ENCODE data around the gene PRKACA.
A peak's percentile ranks its signal among the peaks of the same experiment; 100 is the strongest.
"Not testable (repeated sequence)": the region's sequence is repeated elsewhere in the genome, so short reads cannot be mapped to it uniquely, and the experiment has no call there.

PRKACA gene

DNA sequence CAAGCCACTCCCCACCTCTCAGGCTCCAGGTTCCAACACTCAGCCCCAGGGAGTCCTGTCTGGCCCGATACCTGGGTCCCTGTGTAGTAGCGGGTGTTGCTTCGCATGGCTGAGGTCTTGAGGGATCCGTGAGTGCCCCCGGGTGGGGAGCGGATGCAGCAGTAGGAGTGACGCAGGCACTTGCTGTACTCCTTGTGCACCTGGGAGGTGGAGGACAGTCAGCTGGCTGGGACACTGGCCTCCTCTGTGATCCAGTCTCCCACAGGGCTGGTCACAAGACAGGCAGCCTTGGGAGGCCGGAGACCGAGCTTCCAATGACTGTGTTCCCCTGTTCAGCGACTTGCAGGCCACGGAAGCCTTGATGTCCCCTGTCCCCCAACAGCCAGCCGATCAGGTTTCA lies 35.2 kb upstream of the PRKACA start:
- Mint-ChIP-seq H3K4me1 (peaks cover 21% of the 10 kb centered on the region), H3K27ac (no peak overlapping the region)
- no peak for ATAC-seq

DNA sequence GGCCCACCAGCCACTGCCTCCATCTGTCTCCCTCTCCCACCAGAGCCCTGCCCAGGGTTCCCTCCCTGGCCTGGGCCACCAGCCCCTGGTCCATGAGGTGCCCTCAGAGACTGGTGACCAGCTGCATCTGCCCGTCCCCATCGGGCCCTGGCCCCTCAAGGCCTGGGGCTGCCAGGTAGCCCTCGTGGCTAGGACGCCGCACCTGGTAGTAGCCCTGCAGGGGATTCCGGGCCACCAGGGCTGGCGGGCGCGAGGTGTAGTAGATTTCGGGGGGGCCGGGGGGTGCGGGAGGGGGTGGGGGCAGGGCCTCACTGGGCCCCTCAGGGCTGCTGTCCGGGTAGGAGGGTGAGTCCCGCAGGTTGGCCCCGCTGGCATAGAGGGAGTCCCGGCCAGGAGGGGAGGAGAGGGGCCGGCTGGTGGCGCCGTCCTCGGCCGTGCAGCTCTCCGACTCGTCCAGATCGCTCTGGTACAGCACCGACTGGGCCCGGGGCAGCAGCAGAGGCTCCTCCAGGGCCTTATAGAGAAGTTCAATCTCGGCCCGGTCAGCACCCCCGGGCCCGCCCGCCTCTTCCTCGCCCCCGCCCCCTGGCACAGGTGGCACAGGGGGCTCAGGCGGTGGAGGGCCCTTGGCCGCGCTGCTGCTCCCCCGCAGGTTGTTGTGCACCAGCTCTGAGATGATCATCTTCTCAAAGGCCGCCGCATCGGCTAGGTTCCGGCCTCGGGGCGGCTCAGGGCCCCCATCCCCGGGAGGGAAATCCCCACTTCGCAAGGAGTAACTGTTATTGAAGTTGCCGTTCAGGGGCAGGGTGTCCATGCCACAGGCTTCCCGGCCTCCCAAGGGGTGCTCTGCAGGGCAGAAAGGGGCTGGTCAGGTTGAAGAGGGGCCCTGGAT lies 33.5 kb upstream of the PRKACA start:
- Mint-ChIP-seq H3K27ac (no peak overlapping the region), H3K36me3 (ENCODE audit: low read depth) (peaks cover 2% of the 10 kb centered on the region), H3K27me3 (no peaks in the 10 kb centered on the region), H3K4me1 (peaks cover 28% of the 10 kb centered on the region), H3K4me3 (no peak overlapping the region), H3K9me3 (no peaks in the 10 kb centered on the region)
- ATAC-seq (no peak), DNase-seq (no peak)

More for the DNA sequence above, 35.2 kb upstream of the PRKACA start:
- H3K9me3 Mint-ChIP-seq: no peaks in the 10 kb centered on the region
- no peak overlapping the region for H3K4me3 Mint-ChIP-seq
- peaks cover 2% of the 10 kb centered on the region for H3K36me3 Mint-ChIP-seq (ENCODE audit: low read depth)
- DNase-seq: no peak
- H3K27me3 Mint-ChIP-seq: no peaks in the 10 kb centered on the region

DNA sequence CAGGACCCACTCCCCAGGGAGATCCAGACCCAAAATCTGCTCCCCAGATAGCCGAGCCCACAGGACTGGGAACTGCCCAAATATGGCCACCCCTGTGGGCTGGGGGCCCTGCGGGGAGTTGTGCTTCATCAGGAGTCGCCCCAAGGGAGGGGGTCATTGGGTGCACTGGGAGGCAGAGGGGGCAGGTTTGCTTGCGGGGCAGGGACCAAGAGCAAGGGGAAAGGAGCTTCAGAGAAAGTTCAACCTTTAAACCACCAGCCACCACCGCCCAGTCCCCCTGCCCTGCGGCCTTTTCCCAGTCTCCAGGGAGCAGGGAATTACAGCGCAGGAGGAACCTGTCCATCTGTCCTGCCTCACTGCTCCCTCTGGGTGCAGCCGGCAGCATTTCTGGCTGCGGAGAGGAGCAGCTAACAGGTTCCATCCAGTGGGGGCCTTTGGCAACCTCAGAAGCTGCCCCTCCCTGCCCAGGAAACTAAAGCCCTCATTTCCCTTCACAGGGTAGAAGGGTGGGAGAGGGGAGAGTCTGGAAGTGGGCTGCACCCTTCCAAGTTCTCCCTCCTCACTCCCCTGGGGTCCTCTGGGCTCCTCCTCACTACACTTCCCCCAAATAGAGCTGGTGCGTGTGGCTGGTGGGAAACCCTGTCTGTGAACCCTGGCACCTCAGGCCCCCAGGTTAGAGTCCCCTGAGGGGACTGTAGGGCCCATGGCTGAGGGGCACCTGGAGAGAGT lies 32.6 kb upstream of the PRKACA start:
- Mint-ChIP-seq H3K27me3 (no peaks in the 10 kb centered on the region), H3K9me3 (no peaks in the 10 kb centered on the region), H3K4me3 (peak overlapping the region; percentile 66), H3K36me3 (ENCODE audit: low read depth) (peaks cover 2% of the 10 kb centered on the region), H3K4me1 (peaks cover 30% of the 10 kb centered on the region), H3K27ac (peak overlapping the region; percentile 93)
- DNase-seq (no peak), ATAC-seq (no peak)

DNA sequence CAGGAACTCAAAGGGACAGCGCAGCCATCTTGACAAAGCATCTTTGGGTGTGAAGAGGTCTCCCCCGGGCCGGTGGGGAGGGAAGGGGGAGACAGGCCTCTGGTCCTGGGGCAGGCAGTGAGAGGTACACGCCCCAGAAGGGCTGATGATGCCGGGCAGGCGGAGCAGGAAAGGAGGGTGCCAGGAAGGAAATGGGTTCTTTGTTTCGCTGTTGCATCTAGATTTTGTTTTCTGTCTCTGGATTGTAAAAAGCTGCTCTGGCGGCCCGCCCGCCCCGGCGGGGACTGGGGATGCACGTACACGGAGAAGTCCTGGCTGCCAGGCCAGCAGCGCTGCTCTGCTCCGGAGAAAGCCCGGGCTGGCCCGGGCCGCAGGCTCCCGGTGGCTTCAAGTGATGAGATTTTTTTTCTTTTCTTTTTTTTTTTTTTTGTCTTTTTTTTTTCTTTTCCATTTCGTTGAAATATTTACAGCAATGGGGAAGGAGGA lies 32.0 kb upstream of the PRKACA start:
- DNase-seq (peak; percentile 38), ATAC-seq (peak; percentile 43)
- Mint-ChIP-seq H3K4me1 (peaks cover 30% of the 10 kb centered on the region), H3K36me3 (ENCODE audit: low read depth) (peaks cover 2% of the 10 kb centered on the region), H3K9me3 (no peaks in the 10 kb centered on the region), H3K27ac (peak overlapping the region; percentile 93), H3K4me3 (peak overlapping the region; percentile 66), H3K27me3 (no peaks in the 10 kb centered on the region)

DNA sequence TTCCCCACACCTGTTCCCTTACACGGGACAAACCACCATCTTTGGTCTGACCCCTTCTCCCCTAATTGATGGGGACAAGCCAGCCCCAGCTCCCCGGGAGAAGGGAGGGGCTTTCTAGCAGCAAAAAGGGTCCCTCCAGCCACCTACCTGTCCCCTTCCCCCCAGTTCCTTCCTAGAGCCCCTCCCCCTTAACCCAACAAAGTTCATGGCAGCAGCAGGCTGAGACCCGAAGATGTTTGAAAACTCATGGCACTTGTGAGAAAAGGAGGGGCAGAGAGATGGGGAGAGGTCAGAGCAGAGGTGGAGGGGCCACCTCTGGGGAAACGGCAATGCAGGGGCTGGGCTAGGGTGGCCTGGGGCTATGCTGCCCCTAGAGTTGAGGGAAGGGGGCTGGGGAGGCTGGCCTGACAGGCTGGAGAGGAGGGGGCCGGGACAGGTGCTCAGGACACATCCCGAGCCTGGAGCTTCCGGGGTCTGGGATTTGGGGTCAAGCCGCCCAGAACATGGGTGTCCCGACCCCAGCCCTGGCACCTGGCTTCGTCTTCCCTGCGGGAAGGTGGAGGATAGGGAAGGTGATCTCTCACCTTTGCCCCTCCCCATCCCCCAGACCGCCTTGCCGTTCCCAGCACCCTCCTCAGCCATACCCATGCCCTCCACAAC lies 31.3 kb upstream of the PRKACA start:
- Mint-ChIP-seq H3K36me3 (ENCODE audit: low read depth) (peaks cover 2% of the 10 kb centered on the region), H3K9me3 (no peaks in the 10 kb centered on the region), H3K27me3 (no peaks in the 10 kb centered on the region), H3K4me1 (peaks cover 30% of the 10 kb centered on the region), H3K4me3 (peak overlapping the region; percentile 66), H3K27ac (peak overlapping the region; percentile 93)
- no peak for ATAC-seq
- DNase-seq: no peak

DNA sequence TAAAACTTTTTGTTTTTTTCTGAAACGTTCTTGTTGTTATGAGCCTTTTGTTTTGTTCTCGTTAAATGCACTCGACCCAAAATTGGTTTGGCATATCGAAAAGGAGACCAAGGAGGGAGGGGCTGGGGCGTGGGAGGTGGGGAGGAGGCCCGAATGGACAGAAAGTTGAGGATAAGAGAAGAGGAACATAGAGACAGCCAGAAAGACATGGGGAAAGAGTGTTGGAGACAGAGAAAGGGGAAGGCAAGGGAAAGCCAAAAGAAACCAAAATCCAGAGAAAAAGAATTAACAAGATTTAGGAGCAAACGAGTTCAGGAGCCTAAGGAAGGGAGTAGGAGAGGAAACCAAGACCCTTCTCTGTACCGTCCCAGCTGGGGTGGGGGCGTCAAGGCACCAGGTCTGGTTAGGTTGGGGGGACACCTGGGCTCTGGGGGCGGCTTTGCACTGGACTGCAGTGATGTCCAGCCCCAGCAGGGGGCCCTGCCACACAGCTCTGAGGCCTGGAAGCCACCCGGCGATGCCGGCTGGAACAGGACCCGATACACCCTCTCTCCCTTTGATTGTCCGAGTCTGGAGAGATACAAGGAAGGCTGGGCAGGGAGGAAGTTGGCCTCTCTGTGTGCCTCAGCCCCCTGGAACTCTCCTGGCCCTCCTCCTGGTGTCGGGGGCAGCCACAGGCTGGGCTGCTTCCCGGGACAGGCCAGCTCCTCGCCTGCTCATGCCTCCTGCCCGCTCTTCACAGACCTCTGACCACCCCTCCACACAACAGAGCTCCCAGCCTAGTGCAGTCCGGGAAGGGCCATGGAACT lies 30.4 kb upstream of the PRKACA start:
- peak overlapping the region; percentile 29 for H3K4me3 Mint-ChIP-seq

DNA sequence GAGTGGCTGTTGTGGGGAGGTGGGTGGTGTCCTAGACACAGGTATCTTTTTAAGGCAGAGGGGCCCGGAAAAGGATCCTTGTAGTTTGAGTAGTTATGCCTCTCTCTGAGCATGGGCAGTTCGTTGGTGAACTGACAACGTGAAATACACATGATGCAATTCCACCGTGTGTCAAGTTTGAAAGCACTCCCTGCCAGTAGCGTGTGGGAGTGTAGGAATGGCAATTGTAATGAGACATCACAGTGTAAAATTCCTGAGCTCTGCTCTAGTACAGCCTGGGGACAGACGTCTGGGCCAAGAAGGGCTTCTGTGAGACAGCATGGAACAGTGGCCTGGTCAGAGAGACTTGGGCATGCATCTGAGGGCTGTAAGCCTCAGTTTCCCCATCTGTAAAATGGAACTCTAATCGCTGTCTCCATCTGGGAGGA lies 29.2 kb upstream of the PRKACA start:
- Mint-ChIP-seq H3K4me3 (no peak overlapping the region), H3K9me3 (no peaks in the 10 kb centered on the region), H3K27me3 (no peaks in the 10 kb centered on the region), H3K4me1 (peaks cover 31% of the 10 kb centered on the region), H3K27ac (no peak overlapping the region), H3K36me3 (ENCODE audit: low read depth) (no peaks in the 10 kb centered on the region)
- no peak for ATAC-seq
- no peak for DNase-seq

More for the DNA sequence above, 30.4 kb upstream of the PRKACA start:
- peaks cover under 1% of the 10 kb centered on the region for H3K36me3 Mint-ChIP-seq (ENCODE audit: low read depth)
- H3K4me1 Mint-ChIP-seq: peaks cover 30% of the 10 kb centered on the region
- no peaks in the 10 kb centered on the region for H3K27me3 Mint-ChIP-seq
- ATAC-seq (peak; percentile 66), DNase-seq (peak; percentile 66)
- H3K27ac Mint-ChIP-seq: peak overlapping the region; percentile 65
- H3K9me3 Mint-ChIP-seq: no peaks in the 10 kb centered on the region

DNA sequence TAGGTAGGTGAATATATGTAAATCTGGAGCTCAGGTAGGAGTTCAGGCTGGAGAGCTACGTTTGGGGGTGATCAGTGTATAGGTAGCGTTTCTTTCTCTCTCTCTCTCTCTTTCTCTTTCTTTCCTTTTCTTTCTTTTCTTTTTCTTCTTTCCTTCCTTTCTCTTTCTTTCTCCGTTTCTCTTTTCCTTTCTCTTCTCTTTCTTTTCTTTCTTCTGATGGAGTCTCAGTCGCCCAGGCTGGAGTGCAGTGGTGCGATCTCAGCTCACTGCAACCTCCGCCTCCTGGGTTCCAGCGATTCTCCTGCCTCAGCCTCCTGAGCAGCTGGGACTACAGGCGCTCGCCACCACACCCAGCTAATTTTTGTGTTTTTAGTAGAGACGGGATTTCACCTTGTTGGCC lies 28.6 kb upstream of the PRKACA start:
- not testable (repeated sequence) for H3K9me3 Mint-ChIP-seq; H3K27me3 Mint-ChIP-seq; H3K27ac Mint-ChIP-seq; H3K4me3 Mint-ChIP-seq; H3K36me3 Mint-ChIP-seq (ENCODE audit: low read depth); DNase-seq; ATAC-seq
- H3K4me1 Mint-ChIP-seq: peaks cover 36% of the 10 kb centered on the region

DNA sequence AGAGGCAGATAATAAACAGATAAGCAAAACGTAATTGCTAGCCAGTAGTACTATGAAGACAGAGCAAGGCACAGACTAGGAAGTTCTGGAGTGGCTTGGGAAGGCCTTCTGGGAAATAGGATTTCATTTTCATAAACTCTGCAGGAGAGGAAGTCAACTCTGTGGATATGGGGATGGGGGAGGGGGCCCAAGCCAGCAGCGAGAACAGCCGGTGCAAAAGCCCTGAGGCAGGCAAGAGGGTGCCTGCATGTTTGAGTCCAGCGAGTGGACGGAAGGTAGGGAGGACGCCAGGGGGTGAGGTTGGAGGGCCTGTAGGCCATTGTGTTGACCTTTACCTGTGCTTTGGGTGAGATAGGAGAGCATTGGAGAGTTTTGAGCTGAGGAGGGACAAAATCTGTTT lies 27.8 kb upstream of the PRKACA start:
- H3K4me1 Mint-ChIP-seq: peaks cover 39% of the 10 kb centered on the region
- H3K36me3 Mint-ChIP-seq (ENCODE audit: low read depth): peaks cover 2% of the 10 kb centered on the region
- ATAC-seq (no peak), DNase-seq (no peak)
- H3K27me3 Mint-ChIP-seq: no peaks in the 10 kb centered on the region
- no peak overlapping the region for H3K4me3 Mint-ChIP-seq
- no peak overlapping the region for H3K27ac Mint-ChIP-seq
- no peaks in the 10 kb centered on the region for H3K9me3 Mint-ChIP-seq

DNA sequence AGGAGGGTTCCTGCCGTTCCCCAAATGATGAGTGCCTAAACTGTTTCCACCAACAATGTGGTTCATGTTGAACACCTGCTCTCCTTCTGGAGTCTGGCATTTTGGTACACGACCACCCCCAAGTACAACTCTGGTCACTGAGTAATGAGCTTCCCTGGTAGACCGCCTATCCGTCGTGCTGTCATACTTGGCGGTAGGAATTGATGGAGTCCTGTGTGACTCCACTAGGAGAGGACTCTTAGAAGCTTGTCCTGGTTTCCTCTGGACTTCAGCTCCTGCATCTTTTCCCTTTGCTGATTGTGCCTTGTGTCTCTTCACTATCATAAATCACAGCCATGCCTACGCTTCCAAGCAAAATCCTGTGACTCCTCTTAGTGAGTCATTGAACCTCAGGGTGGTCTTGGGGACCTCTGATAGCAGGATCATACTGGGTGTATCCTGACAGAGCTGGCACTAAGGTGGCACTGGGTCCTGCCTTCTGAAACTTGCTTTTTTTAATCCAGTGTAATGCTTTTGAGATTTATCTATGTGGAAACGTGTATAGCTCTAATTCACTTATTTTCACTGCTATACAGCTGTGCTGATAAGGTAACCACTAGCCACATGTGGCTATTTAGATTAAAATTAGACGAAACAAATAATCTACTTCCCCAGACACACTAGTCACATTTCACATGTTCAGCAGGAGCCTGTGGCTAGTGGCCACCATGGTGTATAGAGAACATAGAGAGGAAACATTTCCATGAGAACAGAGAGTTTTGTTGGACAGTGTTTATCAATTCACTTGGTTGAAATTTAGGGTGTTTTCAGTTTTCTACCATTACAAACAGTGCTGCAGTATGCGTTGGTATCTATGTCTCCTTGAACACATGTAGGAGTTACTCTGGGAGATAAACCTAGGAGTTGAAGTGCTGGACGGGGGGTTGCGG lies 25.0 kb upstream of the PRKACA start:
- H3K4me1 Mint-ChIP-seq: peaks cover 33% of the 10 kb centered on the region
- no peaks in the 10 kb centered on the region for H3K27me3 Mint-ChIP-seq
- no peaks in the 10 kb centered on the region for H3K9me3 Mint-ChIP-seq
- ATAC-seq: no peak
- DNase-seq: no peak
- peaks cover 8% of the 10 kb centered on the region for H3K36me3 Mint-ChIP-seq (ENCODE audit: low read depth)
- H3K4me3 Mint-ChIP-seq: no peak overlapping the region
- H3K27ac Mint-ChIP-seq: no peak overlapping the region

DNA sequence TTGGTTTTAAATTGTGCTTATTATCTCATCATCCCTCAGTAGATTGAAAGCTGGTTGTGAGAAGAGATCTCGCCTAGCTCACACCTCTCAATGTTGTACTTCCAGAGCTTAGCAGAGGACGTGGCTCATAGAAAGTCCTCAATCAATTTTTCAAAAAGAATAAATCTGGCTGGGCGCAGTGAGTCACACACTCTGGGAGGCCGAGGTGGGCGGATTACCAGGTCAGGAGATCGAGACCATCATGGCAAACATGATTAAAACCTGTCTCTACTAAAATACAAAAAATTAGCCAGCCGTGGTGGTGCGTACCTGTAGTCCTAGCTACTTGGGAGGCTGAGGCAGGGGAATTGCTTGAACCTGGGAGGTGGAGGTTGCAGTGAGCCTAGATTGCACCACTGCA lies 23.5 kb upstream of the PRKACA start:
- Mint-ChIP-seq H3K27me3 (no peaks in the 10 kb centered on the region), H3K27ac (no peak overlapping the region), H3K36me3 (ENCODE audit: low read depth) (peaks cover 8% of the 10 kb centered on the region), H3K9me3 (no peaks in the 10 kb centered on the region), H3K4me3 (no peak overlapping the region), H3K4me1 (peaks cover 32% of the 10 kb centered on the region)
- DNase-seq: peak; percentile 29
- ATAC-seq: no peak

DNA sequence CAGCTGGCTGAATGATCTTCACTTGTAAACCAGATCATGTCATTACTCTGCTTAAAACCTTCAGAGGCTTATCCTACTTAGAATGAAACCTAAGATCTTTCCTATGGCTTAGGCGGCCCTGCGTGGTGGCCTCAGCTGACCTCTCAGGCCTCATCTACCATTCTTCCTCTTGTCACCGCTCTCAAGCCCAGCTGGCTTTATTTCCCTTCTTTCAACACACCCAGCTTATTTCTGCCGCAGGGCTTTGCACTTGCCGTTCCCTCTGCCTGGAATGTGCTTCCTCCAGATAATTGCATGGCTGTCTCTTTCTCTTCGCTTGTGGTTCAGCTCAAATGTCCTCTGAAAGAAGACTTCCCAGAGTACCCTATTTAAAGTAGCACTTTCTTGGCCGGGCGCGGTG lies 22.4 kb upstream of the PRKACA start:
- DNase-seq (no peak), ATAC-seq (no peak)
- Mint-ChIP-seq H3K27me3 (no peaks in the 10 kb centered on the region), H3K4me3 (no peak overlapping the region), H3K36me3 (ENCODE audit: low read depth) (peaks cover 8% of the 10 kb centered on the region), H3K4me1 (peaks cover 39% of the 10 kb centered on the region), H3K9me3 (no peaks in the 10 kb centered on the region), H3K27ac (no peak overlapping the region)

DNA sequence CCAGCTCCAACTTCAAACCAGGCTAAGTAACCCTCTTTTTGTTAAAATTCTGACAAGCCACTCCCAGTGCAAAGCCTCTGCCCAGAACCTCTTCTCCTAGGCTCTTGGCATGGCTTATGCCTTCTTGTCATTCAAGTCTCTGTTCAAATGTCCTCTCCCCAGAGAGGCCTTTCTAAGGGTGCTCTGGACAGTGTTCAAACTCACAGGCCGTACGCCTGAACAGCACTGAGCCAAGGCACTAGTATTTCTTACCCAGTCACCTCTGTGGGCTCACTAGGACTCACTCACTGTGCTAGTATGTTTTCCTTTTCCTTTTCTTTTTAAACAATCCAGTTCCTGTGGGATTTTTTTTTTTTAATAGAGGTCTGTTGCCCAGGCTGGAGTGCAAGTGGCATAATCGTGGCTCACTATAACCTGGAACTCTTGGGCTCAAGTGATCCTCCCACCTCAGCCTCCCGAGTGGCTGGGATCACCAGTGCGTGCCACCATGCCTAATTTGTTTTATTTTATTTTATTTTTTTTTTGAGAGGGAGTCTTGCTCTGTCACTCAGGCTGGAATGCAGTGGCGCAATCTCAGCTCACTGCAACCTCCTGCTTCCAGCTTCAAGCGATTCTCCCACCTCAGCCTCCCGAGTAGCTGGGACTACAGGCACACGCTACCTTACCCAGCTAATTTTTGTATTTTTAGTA lies 21.2 kb upstream of the PRKACA start:
- Mint-ChIP-seq H3K36me3 (ENCODE audit: low read depth) (peaks cover 14% of the 10 kb centered on the region), H3K4me1 (peaks cover 44% of the 10 kb centered on the region), H3K27ac (peak overlapping the region; percentile 42), H3K27me3 (no peaks in the 10 kb centered on the region), H3K9me3 (no peaks in the 10 kb centered on the region), H3K4me3 (peak overlapping the region; percentile 90)
- no peak for ATAC-seq
- no peak for DNase-seq
